OCI-LY1 (cell line): ENCODE results near the gene PRCP.

Experiments used
- H2AFZ ChIP-seq: fragments of 200-600 bp; sonication (generic), shearing (Covaris generic); 2 replicates; pipeline ENCODE4 v1.6.0; 2014; ENCODE audit warnings: antibody characterized with exemption, mild to moderate bottlenecking, low read length
- H3F3A ChIP-seq: fragments of 200-600 bp; sonication (generic), shearing (Covaris generic); 2 replicates; pipeline ENCODE4 v1.6.0; 2014; ENCODE audit warnings: mild to moderate bottlenecking, antibody characterized with exemption, low read length, moderate library complexity; ENCODE audit not compliant: insufficient read depth
- H3K27ac ChIP-seq: fragments of 200-600 bp; sonication (generic); 2 replicates; pipeline ENCODE4 v1.5.1; 2014; ENCODE audit warnings: low read length, mixed run types, mild to moderate bottlenecking, low read depth; ENCODE audit not compliant: poor library complexity, severe bottlenecking
- H3K27me3 ChIP-seq: fragments of 200-600 bp; sonication (generic); 2 replicates; pipeline ENCODE4 v1.6.0; 2014; ENCODE audit warnings: antibody characterized with exemption, mild to moderate bottlenecking, low read length, moderate library complexity; ENCODE audit not compliant: insufficient read depth
- H3K36me3 ChIP-seq: fragments of 200-600 bp; sonication (generic); 2 replicates; pipeline ENCODE4 v1.6.1; 2014; ENCODE audit warnings: mild to moderate bottlenecking, antibody characterized with exemption, low read length, moderate library complexity, mixed read lengths; ENCODE audit not compliant: insufficient read depth
- H3K4me1 ChIP-seq: fragments of 200-600 bp; sonication (generic); 2 replicates; pipeline ENCODE4 v1.5.1; 2014; ENCODE audit warnings: mild to moderate bottlenecking, low read length, moderate library complexity; ENCODE audit not compliant: insufficient read depth, severe bottlenecking
- H3K4me2 ChIP-seq: fragments of 200-600 bp; sonication (generic), shearing (Covaris generic); 2 replicates; pipeline ENCODE4 v1.6.1; 2014; ENCODE audit warnings: low read length
- H3K4me3 ChIP-seq: fragments of 200-600 bp; sonication (generic); 2 replicates; pipeline ENCODE4 v1.5.1; 2014; ENCODE audit warnings: low read length, low read depth, mild to moderate bottlenecking, mixed read lengths; ENCODE audit not compliant: poor library complexity, severe bottlenecking
- H3K79me2 ChIP-seq: fragments of 200-600 bp; shearing (Covaris generic); 2 replicates; pipeline ENCODE4 v1.6.1; 2016; ENCODE audit warnings: mixed run types, low read length, mixed read lengths; ENCODE audit not compliant: insufficient read depth
- H3K9ac ChIP-seq: fragments of 200-600 bp; sonication (generic), shearing (Covaris generic); 2 replicates; pipeline ENCODE4 v1.6.1; 2014; ENCODE audit warnings: mild to moderate bottlenecking, low read length, mixed read lengths
- H3K9me2 ChIP-seq: fragments of 200-600 bp; sonication (generic), shearing (Covaris generic); 2 replicates; pipeline ENCODE4 v1.6.1; 2014; ENCODE audit warnings: low read depth, mild to moderate bottlenecking, low read length, mixed read lengths
- H3K9me3 ChIP-seq: fragments of 200-600 bp; shearing (Covaris generic); 2 replicates; pipeline ENCODE4 v1.6.1; 2014; ENCODE audit warnings: low read length, mixed read lengths
- H4K20me1 ChIP-seq: fragments of 200-600 bp; sonication (generic), shearing (Covaris generic); 2 replicates; pipeline ENCODE4 v1.6.0; 2016; ENCODE audit warnings: mild to moderate bottlenecking, low read length; ENCODE audit not compliant: insufficient read depth
- EZH2 ChIP-seq: fragments of 200-600 bp; sonication (generic), shearing (Covaris generic); IDR thresholded peaks from 2 replicates; pipeline ENCODE4 v1.8.0; 2017; ENCODE audit warnings: borderline replicate concordance, mixed run types, mild to moderate bottlenecking, antibody characterized with exemption, low read length, moderate library complexity, mixed read lengths
- TF ChIP-seq, protein P1 (sequence below): fragments of 200-600 bp; sonication (generic), shearing (Covaris generic); IDR thresholded peaks from 2 replicates; pipeline ENCODE4 v1.5.1; 2017; ENCODE audit warnings: mild to moderate bottlenecking, antibody characterized with exemption, low read length, moderate library complexity, mixed read lengths

PRCP gene

DNA sequence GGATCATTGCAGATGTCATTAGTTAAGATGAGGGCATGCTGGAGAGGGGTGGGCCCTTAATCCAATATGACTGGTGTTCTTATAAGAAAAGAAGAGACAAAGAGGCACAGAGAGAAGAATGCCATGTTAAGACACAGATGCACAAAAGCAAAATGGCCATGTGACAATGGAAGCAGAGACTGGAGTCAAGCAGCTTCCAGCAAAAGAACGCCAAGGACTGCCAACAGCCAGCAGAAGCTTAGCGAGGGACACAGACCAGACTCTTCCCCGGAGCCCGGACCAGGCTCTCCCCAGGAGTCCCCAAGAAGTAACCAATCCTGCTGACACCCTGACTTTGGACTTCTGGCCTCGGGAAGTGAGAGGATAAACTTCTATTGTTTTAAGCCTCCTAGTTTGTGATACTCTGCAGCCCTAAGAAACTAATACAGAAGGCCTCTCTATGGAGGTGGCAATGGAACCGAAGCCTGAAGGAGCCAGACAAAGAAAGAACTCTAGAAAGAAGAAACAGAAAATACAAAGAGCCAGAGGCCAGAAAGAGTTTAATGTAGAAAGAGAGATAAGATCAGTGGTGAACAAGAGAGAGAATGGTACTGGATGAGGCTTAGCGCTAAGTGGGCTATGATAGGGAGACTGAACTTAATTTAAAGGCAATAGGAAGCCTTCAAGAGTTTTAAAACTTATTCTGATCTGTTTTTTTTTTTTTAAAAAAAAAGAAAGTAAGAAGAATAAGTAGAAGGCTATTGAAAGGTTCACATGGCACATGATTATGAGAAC is 27.7 kb downstream of the PRCP start:
- Histone ChIP-seq H3K4me2 (no peak overlapping the region), H3K4me1 (peaks cover 2% of the 10 kb centered on the region), H3K9ac (no peak overlapping the region)

GRCh38 chr11:82871646-82872045 is 28.6 kb downstream of the PRCP start:
- Histone ChIP-seq H2AFZ (no peak overlapping the region), H3K9ac (no peak overlapping the region), H3K4me2 (no peak overlapping the region), H3K4me1 (peaks cover 3% of the 10 kb centered on the region), H3K79me2 (no peaks in the 10 kb centered on the region), H3K27ac (no peak overlapping the region), H3K9me3 (no peaks in the 10 kb centered on the region), H4K20me1 (no peaks in the 10 kb centered on the region), H3K9me2 (no peaks in the 10 kb centered on the region), H3F3A (no peaks in the 10 kb centered on the region), H3K27me3 (no peaks in the 10 kb centered on the region), H3K36me3 (no peaks in the 10 kb centered on the region), H3K4me3 (no peak overlapping the region)
- TF ChIP-seq EZH2: no peak
- TF ChIP-seq, protein P1, sequence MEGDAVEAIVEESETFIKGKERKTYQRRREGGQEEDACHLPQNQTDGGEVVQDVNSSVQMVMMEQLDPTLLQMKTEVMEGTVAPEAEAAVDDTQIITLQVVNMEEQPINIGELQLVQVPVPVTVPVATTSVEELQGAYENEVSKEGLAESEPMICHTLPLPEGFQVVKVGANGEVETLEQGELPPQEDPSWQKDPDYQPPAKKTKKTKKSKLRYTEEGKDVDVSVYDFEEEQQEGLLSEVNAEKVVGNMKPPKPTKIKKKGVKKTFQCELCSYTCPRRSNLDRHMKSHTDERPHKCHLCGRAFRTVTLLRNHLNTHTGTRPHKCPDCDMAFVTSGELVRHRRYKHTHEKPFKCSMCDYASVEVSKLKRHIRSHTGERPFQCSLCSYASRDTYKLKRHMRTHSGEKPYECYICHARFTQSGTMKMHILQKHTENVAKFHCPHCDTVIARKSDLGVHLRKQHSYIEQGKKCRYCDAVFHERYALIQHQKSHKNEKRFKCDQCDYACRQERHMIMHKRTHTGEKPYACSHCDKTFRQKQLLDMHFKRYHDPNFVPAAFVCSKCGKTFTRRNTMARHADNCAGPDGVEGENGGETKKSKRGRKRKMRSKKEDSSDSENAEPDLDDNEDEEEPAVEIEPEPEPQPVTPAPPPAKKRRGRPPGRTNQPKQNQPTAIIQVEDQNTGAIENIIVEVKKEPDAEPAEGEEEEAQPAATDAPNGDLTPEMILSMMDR: no peak

More for the DNA sequence above, 27.7 kb downstream of the PRCP start:
- Histone ChIP-seq H2AFZ (no peak overlapping the region), H4K20me1 (no peaks in the 10 kb centered on the region), H3K79me2 (no peaks in the 10 kb centered on the region), H3K9me3 (no peaks in the 10 kb centered on the region), H3K27ac (no peak overlapping the region), H3K4me3 (no peak overlapping the region), H3K9me2 (no peaks in the 10 kb centered on the region), H3K27me3 (no peaks in the 10 kb centered on the region), H3K36me3 (no peaks in the 10 kb centered on the region), H3F3A (no peaks in the 10 kb centered on the region)
- no peak for TF ChIP-seq EZH2
- TF ChIP-seq, protein P1: no peak

GRCh38 chr11:82869657-82870056 is 30.6 kb downstream of the PRCP start:
- H3K4me2 ChIP-seq: no peak overlapping the region
- H3F3A ChIP-seq: no peaks in the 10 kb centered on the region
- no peaks in the 10 kb centered on the region for H3K79me2 ChIP-seq
- H3K9me2 ChIP-seq: no peaks in the 10 kb centered on the region
- no peaks in the 10 kb centered on the region for H3K36me3 ChIP-seq
- H3K27me3 ChIP-seq: no peaks in the 10 kb centered on the region
- no peak overlapping the region for H2AFZ ChIP-seq
- no peaks in the 10 kb centered on the region for H4K20me1 ChIP-seq
- no peak overlapping the region for H3K9ac ChIP-seq
- no peak overlapping the region for H3K27ac ChIP-seq
- H3K4me3 ChIP-seq: no peak overlapping the region
- TF ChIP-seq, protein P1: no peak
- TF ChIP-seq EZH2: no peak
- peaks cover 3% of the 10 kb centered on the region for H3K4me1 ChIP-seq
- no peaks in the 10 kb centered on the region for H3K9me3 ChIP-seq
